ENCODE results near the gene FNDC5. TPM values are rescaled to one million over a fixed set of nuclear protein-coding genes. Genes with fewer than 3 reads are reported as not detected.

Gene FNDC5
- total and polyA plus RNA-seq, 9 of the 15 experiments (the other 6 are each of a cell fraction or from before 2014, with no cell fraction given): 0.06 to 2.1 (median 0.22) TPM

DNA sequence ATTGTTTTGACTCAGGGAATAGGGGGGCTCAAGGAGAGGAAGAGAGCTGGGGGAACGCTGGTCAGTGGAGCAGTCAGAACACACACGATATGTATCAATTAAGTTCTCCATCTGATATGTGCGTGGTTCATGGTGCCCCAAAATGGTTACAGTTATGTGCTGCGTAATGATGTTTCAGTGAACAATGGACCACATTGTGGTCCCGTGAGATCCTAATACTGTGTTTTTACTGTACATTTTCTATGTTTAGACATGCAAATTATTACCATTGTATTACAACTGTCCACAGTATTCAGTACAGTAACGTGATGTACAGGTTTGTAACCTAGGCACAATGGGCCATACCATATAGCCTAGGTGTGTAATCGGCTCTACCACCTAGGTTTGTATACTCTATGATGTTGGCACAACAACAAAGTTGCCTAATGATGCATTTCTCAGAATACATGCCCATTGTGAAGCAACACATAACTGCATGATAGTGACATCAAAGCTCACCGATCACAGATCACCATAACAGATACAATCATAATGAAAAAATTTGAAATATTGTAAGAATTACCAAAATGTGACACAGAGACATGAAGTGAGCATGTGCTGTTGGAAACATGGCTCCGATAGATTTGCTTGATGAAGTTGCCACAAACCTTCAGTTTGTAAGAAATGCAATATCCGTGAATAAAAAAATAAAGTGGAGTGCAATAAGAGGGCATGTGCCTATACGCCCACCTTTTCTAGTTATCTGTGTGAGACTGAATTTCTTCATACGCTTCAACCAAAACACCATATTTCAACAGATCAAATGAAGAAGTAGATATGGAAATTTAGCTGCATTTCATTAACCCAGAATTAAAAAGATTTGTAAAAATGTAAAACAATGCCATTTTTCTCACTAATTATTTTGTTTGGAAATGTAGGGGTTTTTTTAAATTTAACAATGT lies 45.3 kb upstream of the FNDC5 start:
- no TSS peak for BruUV-seq (replicated peaks)
- Histone ChIP-seq H2AFZ (ENCODE audit: low read depth, low read length) (no peak overlapping the region), H3K4me2 (ENCODE audit: insufficient read depth, low read length) (no peak overlapping the region), H3K27ac (ENCODE audit: extremely low read depth, low read depth, low read length) (no peak overlapping the region), H3K79me2 (ENCODE audit: control insufficient read depth, insufficient read depth, low read length) (no peaks in the 10 kb centered on the region), H3K27me3 (ENCODE audit: control insufficient read depth in 2 of 2, insufficient read depth in 2 of 2, low read length in 2 of 2) (peaks cover 18 to 30% of the 10 kb centered on the region in 2 experiments), H3K36me3 (ENCODE audit: control insufficient read depth, insufficient read depth, low read length) (no peaks in the 10 kb centered on the region), H4K20me1 (replicated peaks; ENCODE audit: control insufficient read depth, insufficient read depth, low read length) (no peaks in the 10 kb centered on the region), H3K9me3 (replicated peaks; ENCODE audit: control insufficient read depth, insufficient read depth, low read depth, low read length) (no peaks in the 10 kb centered on the region), H3K4me3 (no peak overlapping the region), H3K4me1 (replicated peaks in 1 of 2; ENCODE audit: control insufficient read depth in 2 of 2, insufficient read depth in 2 of 2, low read length in 2 of 2) (peaks cover 0 to 17% of the 10 kb centered on the region in 2 experiments; a peak in 3 of 5 replicates), H3K9ac (ENCODE audit: insufficient read depth in 1 of 2, low read depth in 2 of 2, low read length in 2 of 2) (no peak overlapping the region), H3K9me1 (ENCODE audit: control insufficient read depth, insufficient read depth, low read length) (no peaks in the 10 kb centered on the region)
- ChIA-PET CTCF (ENCODE audit: low intra/inter-chr PET ratio) (no interaction called here), POLR2A (interaction anchor here (0.6 to 1.0 kb wide), 2 partner anchors 24 to 43 kb away, joined by 3 read pairs; no protein-coding TSS in a partner anchor)
- FAIRE-seq: no peak
- no peak for DNase-seq (ENCODE audit: extremely low read depth in 1 of 4, low spot score in 3 of 4)
- 22% methylated on average over 12 of the region's 12 CpGs for WGBS (ENCODE audit: insufficient coverage, low coverage, missing lambda C conversion rate)
- intact Hi-C loops (cut with micrococcal nuclease): no loop called here
- ATAC-seq: no peak
- in situ Hi-C loops (cut with MboI): no loop called here
- TF ChIP-seq ARID2 (IDR thresholded peaks at IDR 0.05): no peak
- TF ChIP-seq CCAR2 (IDR thresholded peaks at IDR 0.05; ENCODE audit: low read depth, low read length): no peak
- TF ChIP-seq CXXC5 (CRISPR knock-in tag; IDR thresholded peaks at IDR 0.05): no peak
- no peak for TF ChIP-seq NRF1 (conservative IDR thresholded peaks at IDR 0.05 in 1 of 2, IDR thresholded peaks at IDR 0.05 in 1 of 2)
- TF ChIP-seq RBM34 (IDR thresholded peaks at IDR 0.05; ENCODE audit: borderline replicate concordance, insufficient read depth, low read length): no peak
- TF ChIP-seq GATAD2A (IDR thresholded peaks at IDR 0.05): no peak
- no peak for TF ChIP-seq ZNF644 (tag; IDR thresholded peaks at IDR 0.05; ENCODE audit: low read depth)
- TF ChIP-seq RHOXF2B (CRISPR knock-in tag; conservative IDR thresholded peaks at IDR 0.05): no peak
- TF ChIP-seq ZFP30 (CRISPR knock-in tag; IDR thresholded peaks at IDR 0.05; ENCODE audit: borderline replicate concordance): no peak
- no peak for TF ChIP-seq SREBF1 (IDR thresholded peaks at IDR 0.05; ENCODE audit: borderline replicate concordance, low read depth, low read length)
- TF ChIP-seq HIVEP1 (CRISPR knock-in tag; IDR thresholded peaks at IDR 0.05): no peak
- TF ChIP-seq, protein P1, sequence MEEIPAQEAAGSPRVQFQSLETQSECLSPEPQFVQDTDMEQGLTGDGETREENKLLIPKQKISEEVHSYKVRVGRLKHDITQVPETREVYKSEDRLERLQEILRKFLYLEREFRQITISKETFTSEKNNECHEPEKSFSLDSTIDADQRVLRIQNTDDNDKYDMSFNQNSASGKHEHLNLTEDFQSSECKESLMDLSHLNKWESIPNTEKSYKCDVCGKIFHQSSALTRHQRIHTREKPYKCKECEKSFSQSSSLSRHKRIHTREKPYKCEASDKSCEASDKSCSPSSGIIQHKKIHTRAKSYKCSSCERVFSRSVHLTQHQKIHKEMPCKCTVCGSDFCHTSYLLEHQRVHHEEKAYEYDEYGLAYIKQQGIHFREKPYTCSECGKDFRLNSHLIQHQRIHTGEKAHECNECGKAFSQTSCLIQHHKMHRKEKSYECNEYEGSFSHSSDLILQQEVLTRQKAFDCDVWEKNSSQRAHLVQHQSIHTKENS (CRISPR knock-in tag; IDR thresholded peaks at IDR 0.05): no peak
- TF ChIP-seq CEBPB (tag; IDR thresholded peaks at IDR 0.05): no peak
- TF ChIP-seq, protein P2, sequence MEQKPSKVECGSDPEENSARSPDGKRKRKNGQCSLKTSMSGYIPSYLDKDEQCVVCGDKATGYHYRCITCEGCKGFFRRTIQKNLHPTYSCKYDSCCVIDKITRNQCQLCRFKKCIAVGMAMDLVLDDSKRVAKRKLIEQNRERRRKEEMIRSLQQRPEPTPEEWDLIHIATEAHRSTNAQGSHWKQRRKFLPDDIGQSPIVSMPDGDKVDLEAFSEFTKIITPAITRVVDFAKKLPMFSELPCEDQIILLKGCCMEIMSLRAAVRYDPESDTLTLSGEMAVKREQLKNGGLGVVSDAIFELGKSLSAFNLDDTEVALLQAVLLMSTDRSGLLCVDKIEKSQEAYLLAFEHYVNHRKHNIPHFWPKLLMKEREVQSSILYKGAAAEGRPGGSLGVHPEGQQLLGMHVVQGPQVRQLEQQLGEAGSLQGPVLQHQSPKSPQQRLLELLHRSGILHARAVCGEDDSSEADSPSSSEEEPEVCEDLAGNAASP (IDR thresholded peaks at IDR 0.05): no peak
- TF ChIP-seq SMARCE1 (IDR thresholded peaks at IDR 0.05): no peak

Data from K562 (cell line).